ENCODE data around the gene SHISA9.
"Not testable (repeated sequence)": the region's sequence is repeated elsewhere in the genome, so short reads cannot be mapped to it uniquely, and the experiment has no call there.

SHISA9 gene

DNA sequence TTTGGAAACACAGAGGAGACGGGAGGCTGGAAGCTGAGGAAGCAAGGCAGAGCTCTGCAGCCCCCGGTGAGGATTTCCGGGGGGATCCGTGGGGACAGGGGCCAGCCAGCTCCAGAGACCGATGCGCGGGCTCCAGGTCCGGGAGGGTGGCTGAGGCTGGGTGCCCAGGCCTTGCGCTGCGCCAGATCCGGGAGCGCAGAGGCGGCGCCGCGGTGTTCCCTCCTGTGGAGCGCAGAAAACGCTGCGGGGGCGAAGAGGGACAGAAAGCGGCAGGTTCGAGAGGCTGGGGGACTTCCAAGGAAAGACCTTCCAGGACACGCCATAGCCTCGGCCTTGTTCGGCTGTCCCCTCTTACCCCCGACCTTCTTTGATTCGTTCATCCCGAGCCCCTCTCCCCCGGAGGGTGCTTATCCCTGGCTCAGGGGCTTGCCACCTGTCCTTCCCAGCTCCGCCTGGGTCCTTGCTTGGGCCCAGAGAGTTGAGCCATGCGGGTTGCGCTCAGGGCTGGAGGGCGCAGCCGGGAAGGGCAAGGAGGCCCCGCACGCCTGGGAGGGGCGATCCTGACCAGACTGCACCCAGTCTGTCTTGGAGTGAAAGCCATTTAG, 697 bp upstream of the SHISA9 start:
- DNase-seq: no peak

DNA sequence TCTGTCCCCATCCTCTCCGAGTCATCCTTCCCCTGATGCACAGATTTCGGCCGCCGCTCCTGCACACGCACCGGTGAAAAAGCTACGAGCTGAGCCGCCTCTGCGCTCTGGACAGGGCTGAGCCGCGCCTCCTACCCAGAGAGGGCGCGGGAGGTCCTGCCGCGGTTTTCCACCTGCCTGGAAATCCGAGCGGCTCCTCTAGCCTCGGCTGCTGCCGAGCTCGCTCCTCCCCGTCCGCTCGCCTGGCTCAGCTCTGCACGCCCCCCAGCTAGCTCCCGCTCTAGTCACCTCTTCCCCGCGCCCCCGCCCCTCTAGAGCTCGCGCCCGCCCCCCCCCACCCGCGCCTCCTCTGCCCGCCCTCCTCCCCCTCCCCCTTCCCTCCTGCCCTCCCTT, 198 bp upstream of the SHISA9 start:
- no peak for DNase-seq

DNA sequence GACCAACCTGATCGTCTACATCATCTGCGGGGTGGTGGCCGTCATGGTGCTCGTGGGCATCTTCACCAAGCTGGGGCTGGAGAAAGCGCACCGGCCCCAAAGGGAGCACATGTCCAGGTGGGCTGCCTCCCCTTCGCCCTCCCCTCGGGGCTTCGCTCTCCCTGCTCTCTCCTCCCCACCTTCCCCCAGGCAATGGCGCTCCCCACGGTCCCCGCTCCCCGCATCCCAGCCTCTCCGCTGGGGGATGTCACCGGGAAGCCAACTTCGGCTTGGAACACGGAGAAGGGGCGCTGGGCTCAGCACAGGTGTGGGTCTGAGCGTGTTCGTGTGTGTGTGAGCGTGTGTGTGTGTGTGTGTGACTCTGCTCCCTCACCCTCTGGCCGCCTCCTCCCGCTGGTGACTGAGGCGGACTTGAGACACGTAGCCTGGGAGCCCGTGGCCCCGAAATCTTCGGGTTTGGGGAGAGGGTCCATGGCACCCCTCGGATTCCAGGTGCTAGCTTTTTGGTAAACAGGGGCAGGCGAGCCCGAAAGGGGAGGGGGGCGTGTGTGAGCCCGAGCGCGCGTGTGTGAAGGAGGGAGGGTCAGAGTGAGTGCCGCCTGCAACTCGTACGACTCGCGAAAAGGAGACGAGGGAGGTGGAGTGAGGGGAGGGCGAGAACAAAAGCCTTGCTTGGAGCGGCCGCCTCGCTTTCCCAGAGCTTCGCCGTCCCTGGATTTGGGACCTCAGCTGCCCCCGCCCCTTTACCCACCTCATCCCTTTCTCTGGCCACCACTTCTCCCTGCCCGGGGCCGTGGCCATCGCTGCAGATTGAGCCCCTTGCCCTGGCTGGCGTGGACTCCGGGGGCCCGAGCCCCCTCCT, 1.3 kb downstream of the SHISA9 start:
- no peak for DNase-seq

DNA sequence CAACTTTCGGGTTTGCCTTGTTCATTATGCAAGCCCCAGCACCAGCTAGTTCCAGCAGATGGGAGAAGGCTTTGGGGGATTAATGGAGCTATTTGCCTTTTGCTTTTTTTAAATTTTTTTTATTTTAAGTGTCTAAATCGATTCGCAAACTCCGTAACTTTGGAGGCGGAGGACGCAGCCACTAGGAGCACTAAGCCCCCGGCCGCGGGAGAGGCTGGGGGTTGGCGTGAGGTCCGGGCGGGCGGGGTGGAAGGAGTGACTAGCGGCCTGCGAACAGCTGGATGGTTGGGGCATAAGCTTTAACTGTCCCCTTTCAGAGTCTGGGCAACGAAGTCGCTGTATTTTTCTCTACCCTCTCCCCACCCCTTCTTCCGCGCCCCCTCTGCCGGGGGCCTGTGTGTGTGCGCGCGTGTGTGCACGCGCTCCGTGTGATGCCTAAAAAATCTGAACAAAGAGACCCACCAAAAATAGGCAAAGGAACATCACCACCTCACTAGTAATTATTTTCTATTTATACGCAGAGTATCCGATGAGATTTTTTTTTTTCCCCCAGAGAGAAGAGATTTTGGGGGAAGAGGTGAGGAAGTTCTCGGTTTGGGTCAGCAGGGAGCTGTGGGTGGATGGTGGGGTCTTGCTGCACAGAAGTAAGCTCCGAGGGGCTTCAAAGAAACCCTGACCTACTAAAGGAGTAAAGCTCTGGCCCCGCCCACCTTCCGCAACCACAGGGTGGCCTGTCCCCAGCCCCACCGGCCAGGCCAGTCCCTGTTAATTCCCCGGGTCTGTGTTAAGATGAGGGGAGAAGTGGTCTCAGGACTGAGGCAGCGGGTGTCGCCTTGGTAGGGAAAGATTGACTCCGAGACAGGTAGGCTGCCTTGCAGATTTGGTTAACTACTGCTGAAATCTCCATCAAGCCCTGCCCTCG, 2.3 kb downstream of the SHISA9 start:
- no peak for DNase-seq

DNA sequence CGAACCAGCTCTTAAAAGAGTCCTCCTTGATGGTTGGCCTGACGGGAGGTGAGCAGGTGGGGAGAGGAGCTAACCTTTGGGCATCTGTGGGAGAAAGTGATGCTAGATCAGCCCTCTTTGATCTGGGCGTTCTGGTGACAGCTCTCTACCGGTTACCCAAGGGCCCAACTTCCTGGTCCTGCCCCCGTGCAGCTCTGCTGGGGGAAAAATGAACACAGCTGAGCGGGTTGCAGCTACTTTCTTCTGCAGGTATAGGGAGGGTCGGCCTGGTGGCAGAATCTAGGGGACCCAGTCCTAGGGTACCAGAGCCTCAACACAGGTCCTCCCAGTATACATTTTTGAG, 2.9 kb downstream of the SHISA9 start:
- no peak for DNase-seq

DNA sequence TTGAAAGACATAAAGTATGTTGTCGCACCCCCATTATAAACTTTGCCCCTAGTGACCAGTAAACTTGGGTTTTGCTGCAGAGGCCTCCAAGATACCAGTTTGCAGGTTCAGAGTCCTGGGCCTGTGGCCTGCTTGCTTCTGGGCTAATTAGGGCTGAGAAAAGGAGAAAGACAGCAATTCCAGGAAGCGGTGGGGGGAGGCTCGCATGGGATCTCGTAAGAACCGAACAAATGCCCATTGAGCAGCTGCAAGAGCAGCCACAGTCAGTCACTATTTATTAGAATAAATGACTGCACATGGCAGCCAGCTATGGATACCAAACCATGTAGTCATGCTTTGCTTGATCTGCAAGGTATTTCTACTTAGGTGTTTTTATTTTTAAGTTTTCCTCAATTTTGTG, 4.9 kb downstream of the SHISA9 start:
- DNase-seq: no peak

DNA sequence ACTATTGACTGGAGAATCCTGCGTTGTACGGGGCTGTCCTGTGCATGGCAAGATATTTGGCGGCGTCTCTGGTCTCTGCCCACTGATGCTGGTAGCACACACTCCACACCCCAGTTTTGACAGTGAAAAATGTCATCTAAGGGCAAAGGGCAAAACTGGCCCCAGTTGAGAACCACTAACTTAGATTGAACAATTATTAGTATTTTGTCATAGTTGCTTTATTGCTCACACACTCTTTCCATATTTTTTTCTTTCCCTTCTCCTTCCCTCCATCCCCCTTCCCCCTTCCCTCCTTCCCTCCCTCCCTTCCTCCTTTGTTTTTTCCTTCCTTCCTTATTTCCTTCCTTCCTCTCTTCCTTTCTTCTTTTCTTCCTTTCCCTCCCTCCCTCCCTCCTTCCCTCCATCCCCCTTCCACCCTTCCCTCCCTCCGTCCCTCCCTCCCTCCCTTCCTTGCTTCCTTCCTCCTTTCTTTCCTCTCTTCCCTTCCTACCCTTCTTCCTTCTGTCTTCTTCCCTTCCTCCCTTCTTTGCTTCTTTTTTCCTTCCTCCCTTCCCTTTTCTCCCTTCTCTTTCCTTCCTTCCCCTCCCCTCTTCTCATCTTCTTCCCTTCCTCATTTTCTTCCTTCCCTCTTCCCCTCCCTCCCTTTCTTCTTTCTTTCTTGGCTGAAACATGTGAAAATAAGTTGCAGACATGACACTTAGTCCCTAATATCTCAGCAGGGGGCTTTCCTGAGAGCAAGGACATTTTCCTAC, 5.5 kb downstream of the SHISA9 start:
- no peak for DNase-seq

DNA sequence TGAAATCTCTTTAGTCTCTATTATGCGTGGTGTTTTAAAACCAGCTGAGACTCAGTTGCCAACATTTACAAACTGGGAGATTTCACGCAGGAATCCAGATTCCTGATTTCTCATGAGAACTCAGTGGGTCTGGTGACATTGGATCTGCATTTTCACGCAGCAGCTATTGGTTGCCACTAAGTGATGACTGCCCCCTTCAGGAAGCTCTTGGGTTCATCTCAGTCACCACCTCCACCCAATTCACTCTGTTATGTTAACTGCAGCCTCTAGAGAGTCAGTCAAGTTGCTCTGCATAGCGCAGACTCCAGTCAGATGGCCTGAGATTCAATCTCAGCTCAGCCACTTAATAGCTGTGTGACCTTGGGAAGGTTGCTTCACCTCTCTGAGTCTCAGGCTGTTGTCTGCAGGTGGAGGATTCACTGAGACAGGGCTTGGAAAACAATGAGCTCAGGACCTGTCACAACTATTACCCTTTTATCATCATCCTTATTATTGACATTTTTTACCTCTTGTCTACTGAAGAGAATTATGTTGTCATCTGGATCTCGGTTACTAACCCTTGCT, 6.4 kb downstream of the SHISA9 start:
- no peak for DNase-seq

DNA sequence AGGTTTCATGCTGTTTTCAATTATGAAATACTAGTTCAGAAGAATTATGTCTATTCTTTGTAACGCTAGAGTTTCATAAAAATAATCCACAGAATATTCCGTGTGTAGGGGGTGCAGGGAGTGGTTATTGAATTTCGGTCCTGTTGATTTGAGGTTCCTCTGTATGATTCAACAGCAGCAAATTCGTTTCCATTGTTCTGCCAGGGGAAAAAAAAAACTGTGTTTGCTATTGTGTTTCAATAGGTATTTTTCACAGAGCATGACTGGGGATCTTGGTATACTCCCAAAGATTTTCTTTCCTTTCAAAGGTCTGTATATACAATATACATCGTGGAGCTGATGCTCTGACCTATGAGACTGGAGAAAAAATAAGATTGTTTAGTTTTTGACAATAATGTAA, 15.8 kb downstream of the SHISA9 start:
- DNase-seq: no peak

DNA sequence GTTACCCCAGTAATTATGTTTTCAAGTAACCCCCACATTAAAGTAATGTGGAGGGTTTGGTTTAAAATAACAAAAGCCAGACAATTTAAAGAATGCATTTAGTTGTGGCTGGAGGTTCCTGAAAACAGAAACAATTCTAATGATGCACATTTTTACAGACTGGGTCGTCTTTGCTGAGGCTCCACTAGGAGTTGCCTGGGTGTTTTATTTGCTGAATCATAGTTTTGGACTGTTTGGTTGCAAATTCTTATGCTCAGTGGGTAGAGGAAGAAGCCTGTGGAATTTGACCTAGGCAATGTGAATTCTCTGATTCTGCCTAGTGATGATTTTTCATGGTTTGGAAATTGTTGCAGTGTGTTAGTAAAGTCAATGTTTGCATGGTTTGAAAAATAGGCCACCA, 16.3 kb downstream of the SHISA9 start:
- no peak for DNase-seq

DNA sequence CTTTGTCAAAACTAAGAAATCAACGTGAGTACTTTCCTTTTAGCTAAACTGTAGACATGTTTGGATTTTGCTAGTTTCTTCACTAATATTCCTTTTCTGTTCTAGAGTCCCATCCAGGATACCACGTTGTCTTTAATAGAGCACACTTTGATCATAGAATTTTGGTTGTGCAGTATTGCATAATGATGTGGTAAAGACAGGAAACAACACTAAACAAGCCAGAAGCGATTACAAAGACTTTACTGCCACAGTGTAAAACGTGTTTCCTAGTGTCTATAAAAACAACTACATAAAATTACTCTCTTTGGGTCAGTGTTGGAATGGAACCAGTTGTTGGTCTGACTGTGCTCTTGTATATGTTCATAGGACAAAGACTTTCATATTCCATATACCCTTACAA, 19.3 kb downstream of the SHISA9 start:
- DNase-seq: no peak

DNA sequence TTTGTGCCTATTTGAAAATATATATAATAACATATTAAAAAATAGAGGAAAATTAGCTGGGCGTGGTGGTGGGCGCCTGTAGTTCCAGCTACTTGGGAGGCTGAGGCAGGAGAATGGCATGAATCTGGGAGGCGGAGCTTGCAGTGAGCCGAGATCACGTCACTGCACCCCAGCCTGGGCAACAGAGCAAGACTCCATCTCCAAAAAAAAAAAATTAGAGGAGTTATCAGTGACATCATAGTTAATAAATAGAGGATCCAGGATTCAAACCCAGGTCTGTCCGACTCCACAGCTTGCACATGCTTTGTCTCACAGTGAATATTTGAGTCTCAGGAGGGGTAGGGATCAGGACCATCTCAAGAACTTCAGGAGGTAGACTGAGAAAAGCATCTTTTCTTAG, 22.2 kb downstream of the SHISA9 start:
- not testable (repeated sequence) for DNase-seq

DNA sequence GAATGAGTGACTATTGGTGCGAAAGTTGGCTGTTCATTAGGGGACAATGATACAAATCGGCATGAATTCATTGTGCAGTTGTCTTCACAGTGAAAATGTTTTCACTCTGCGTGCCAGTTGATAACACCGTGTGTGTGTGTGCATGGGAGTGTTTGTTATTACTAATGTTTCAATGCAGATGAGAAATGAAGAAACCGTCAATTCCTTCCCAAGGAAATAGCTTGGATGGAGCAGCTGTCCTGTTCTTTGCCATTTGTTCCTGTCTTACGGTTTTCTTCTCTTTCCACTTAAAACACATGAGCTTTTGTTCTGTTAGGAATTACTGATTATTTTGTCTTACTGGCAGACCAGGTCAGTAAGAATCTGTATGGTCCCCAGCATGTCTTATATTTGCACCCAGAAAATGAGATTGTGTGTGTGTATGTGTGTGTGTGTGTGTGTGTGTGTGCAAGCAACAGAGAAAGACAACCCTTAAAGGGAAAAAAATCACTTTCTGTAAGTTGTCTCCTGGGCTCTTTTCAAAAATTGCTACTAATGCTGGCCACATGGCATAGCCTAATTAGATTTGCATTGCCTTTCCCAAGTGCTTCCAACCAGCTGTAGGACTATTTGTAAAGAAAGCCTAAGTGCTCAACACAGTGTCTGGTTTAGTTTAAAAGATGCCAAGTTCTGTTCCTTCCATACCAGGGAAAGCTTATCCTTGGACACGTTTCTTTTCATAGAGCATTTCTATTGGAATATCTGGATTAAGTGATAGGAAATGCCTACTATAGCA, 23.8 kb downstream of the SHISA9 start:
- DNase-seq: no peak

DNA sequence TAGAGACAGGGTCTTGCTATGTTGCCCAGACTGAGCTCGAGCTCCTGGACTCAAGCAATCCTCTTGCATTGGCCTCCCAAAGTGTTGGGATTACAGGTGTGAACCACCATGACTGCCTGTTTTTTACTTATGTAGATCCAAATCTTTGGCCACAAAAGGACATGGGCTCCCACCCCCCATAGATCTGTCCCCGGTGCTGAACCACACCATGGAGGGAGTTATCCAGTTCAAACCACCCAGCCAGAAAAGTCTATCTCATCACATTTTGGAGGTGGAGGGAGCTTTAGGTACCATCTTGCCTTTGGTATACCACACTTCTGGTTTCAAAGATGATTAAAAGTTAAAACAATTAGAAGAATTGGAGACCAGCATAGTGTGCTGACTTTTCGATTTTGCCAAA, 26.2 kb downstream of the SHISA9 start:
- DNase-seq: no peak

DNA sequence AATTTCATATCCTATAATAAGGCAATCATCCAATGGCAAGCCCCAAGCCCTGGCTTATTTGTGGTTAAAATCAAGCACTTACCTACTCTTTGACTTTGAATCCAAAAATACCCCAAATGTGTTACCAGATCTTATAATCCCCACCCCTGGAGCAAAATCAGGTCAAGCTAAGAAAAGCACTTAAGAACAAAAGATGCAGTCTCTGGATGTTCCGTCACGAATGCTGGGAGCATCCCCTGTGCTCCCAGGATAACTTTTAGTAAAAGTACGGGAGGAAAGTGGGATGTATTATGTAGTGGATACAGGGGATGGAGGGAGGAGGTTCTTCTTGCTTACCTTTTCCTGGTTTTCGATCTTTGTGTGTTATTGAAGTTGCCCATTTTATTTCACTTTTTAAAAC, 29.5 kb downstream of the SHISA9 start:
- no peak for DNase-seq

DNA sequence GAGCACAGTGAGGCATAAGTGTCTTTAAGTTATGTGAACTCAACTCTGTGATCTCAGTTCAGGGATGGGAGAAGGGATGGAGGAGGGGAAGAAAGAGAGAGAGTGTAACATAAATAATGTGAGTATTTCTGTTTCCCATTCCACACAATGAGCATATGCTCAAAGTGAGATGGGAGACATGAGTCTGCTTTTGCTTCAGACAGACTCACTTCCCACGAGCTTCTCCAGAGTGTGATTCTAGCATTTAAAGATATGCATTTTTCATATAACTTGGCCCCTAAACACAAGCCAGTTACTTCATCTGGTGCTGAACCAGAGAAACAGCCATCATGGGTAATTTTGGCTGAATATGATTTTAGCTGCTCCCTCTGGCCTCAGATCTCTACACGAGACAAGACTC, 35.0 kb downstream of the SHISA9 start:
- DNase-seq: no peak

DNA sequence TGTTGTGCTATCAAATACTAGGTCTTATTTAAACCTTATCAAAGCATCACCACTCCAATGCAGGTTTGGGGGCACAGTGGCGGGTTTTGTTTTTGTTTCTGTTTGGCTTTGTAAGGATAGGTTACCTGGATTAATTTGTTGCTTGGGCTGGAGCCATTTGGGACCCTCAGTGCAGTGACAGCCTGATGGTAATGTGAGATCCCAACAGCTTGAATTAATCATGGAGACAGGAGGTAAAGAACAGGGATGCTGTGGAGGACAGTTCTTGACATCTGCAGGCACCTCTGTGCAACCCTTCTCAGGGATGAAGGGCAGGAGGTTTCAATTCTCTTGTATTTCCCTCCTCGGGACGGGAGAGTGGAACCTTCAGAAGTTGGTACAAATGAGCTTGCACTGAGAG, 40.5 kb downstream of the SHISA9 start:
- no peak for DNase-seq

DNA sequence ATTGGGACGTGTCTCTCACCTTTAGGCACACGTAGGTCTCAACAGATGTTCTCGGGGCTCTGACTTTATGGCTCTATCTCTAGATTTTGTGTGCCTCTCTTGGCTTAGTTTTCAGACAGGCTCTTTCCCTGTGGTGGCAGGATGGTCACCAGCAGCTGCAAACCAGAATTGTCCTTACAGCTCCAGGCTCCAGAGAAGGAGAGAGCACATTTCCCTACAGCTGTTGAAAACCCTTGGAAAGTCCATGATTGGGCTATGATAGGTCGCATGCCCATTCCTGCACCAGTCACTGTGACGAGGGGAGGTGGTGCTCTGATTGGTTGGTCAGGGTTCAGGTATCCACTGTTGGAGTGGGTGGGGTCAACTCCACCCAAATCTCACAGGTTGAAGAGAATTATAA, 41.5 kb downstream of the SHISA9 start:
- no peak for DNase-seq

DNA sequence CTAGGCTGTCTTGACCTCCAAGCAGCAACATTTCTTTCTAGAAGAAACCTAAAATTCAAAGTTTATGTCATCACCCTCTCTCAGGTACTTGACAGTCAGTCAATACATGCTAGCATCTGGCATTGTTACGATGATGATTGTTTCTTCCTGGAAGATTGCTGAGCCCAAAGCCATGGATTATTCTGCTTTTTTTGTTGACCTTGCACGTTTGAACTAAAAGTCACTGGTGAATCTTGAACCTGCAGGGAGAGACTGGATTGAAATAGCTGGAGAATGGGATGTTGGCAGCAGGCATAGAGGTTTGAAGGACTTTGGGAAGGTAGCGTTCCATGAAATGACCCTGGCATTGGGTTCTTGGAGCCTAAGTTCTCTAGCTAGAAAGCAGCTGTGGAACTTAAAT, 42.9 kb downstream of the SHISA9 start:
- DNase-seq: no peak

DNA sequence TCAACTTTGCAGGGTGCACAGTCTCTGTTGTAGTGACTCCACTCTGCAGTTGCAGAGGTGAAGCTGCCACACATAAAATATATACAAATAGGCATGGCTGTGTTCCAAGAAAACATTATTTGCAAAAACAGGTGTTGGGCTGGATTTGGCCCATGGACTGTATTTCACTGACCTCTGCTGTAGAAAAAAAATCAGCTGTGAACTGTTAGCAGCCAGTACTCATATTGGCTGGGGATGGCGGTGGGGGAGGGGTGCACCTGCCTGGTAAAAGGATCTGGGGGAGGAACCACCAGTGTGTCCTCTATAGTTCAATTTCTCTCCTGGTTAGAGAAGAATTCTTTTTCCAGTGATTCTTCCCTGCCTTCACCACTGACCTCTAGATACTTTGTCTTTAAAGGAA, 50.0 kb downstream of the SHISA9 start:
- no peak for DNase-seq

DNA sequence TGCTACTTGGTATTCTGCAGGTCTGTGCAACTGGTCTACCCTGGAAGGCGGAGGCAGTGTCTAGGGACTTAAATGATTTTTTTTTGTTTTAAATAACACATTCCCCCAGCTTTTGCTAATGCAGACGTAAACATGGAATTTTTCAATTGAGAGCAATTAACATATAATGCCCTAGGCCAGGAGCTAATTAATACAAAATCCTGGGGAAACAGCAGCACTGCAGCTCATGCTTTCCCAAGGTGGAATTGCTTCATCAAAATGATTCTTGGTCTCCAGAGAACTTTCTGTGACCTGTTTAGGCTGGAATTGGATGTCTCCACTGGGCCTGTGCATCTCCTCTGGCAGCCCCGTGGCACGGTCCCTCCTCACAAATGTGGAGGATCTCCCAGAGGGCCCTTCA, 50.6 kb downstream of the SHISA9 start:
- DNase-seq: no peak

DNA sequence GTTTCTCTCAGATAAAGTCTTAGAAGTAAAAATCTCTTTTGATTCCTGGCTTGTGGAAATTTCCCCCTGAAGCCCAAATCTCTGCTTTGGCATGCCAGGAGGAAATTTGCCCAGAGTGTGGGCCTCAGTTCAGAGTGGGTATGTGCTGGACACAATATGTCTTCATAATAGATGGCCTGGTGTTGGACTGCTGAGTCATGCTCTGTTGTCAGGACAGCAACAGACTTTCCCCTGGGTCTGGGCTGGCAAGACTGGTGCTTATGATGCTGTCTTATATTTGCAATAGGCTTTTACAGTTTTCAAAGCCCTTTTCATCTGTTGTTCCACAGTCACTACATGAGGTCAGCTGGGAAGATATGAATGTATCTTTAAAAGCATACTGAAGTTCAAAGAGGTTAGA, 57.0 kb downstream of the SHISA9 start:
- DNase-seq: no peak
